GM23338 (cell line): ENCODE measurements around the gene OBP2A. TPM values are rescaled to one million over a fixed set of nuclear protein-coding genes. Genes with fewer than 3 reads are reported as not detected.

Experiments used
- ATAC-seq: fragments of 200-7000 bp; cut with Tn5 transposase; 3 replicates; pipeline ENCODE4 v1.9.1; 2020
- DNase-seq: peaks from one replicate; pipeline ENCODE4 v3.0.0-alpha.2; 2015; ENCODE audit warnings: low spot score
- H2AFZ ChIP-seq: fragments of 200-600 bp; sonication (generic); 2 replicates; pipeline ENCODE4 v1.8.0; 2016; ENCODE audit warnings: antibody characterized with exemption, mild to moderate bottlenecking, moderate library complexity
- H3F3A ChIP-seq: fragments of 200-600 bp; sonication (generic); replicated peaks from 2 replicates; pipeline ENCODE4 v1.8.0; 2017; ENCODE audit warnings: antibody characterized with exemption, mixed run types, low read depth
- H3K27ac ChIP-seq: fragments of 200-600 bp; sonication (generic); 2 replicates; pipeline ENCODE4 v1.6.1; 2016; ENCODE audit warnings: low read depth
- H3K27me3 ChIP-seq: fragments of 200-600 bp; sonication (generic); 2 replicates; pipeline ENCODE4 v1.8.0; 2016; ENCODE audit warnings: mild to moderate bottlenecking, mixed run types, moderate library complexity; ENCODE audit not compliant: insufficient read depth
- H3K36me3 ChIP-seq: fragments of 200-600 bp; sonication (generic); 2 replicates; pipeline ENCODE4 v1.8.0; 2016; ENCODE audit warnings: mild to moderate bottlenecking; ENCODE audit not compliant: insufficient read depth
- H3K4me1 ChIP-seq: fragments of 200-600 bp; sonication (generic); 2 replicates; pipeline ENCODE4 v1.8.0; 2016; ENCODE audit warnings: mild to moderate bottlenecking, moderate library complexity; ENCODE audit not compliant: insufficient read depth
- H3K4me2 ChIP-seq: fragments of 200-600 bp; sonication (generic); 2 replicates; pipeline ENCODE4 v1.7.1; 2017; ENCODE audit warnings: mixed run types
- H3K4me3 ChIP-seq: fragments of 200-600 bp; sonication (generic); 2 replicates; pipeline ENCODE4 v1.6.1; 2016; ENCODE audit warnings: mixed run types
- H3K79me2 ChIP-seq: fragments of 200-600 bp; sonication (generic); replicated peaks from 2 replicates; pipeline ENCODE4 v1.8.0; 2017; ENCODE audit warnings: mild to moderate bottlenecking; ENCODE audit not compliant: insufficient read depth
- H3K9me2 ChIP-seq: fragments of 200-600 bp; sonication (generic); 2 replicates; pipeline ENCODE4 v1.8.0; 2017; ENCODE audit not compliant: insufficient read depth
- H4K20me1 ChIP-seq: fragments of 200-600 bp; sonication (generic); replicated peaks from 2 replicates; pipeline ENCODE4 v1.8.0; 2017; ENCODE audit warnings: mild to moderate bottlenecking; ENCODE audit not compliant: insufficient read depth
- H3K27ac Mint-ChIP-seq: 2 replicates; pipeline ENCODE4 v1.8.0; 2020; ENCODE audit warnings: inconsistent platforms, mild to moderate bottlenecking, moderate library complexity, mixed read lengths
- H3K27me3 Mint-ChIP-seq: 3 replicates; pipeline ENCODE4 v1.8.0; 2022; ENCODE audit warnings: low read depth, mild to moderate bottlenecking, moderate library complexity, mixed read lengths, inconsistent platforms; ENCODE audit not compliant: insufficient read depth, poor library complexity
- H3K36me3 Mint-ChIP-seq: 3 replicates; pipeline ENCODE4 v1.8.0; 2021; ENCODE audit warnings: low read depth, mild to moderate bottlenecking, inconsistent platforms, moderate library complexity, mixed read lengths
- H3K4me1 Mint-ChIP-seq: 3 replicates; pipeline ENCODE4 v1.8.0; 2020; ENCODE audit warnings: mild to moderate bottlenecking, inconsistent platforms, mixed read lengths
- H3K4me3 Mint-ChIP-seq: 3 replicates; pipeline ENCODE4 v1.8.0; 2021; ENCODE audit warnings: moderate library complexity, mild to moderate bottlenecking, inconsistent platforms, mixed read lengths
- H3K9me3 Mint-ChIP-seq: 3 replicates; pipeline ENCODE4 v1.8.0; 2020; ENCODE audit warnings: moderate library complexity, mild to moderate bottlenecking, inconsistent platforms, mixed read lengths
- CREB1 ChIP-seq: fragments of 250-450 bp; sonication (Bioruptor Pico); IDR thresholded peaks from 2 replicates; pipeline ENCODE4 v1.5.0; 2020; ENCODE audit warnings: low read depth, mild to moderate bottlenecking, moderate library complexity
- CTCF ChIP-seq, 2 experiments: fragments of 200-600 bp in 1 of 2; sonication (generic) in 1 of 2; conservative IDR thresholded peaks; 2 replicates each; pipeline versions ENCODE4 v1.5.1 to v1.6.1; 2016 to 2017; ENCODE audit warnings: antibody characterized with exemption in 2 of 2, low read depth in 2 of 2, mild to moderate bottlenecking in 2 of 2, moderate library complexity in 1 of 2
- EZH2 ChIP-seq: fragments of 200-600 bp; sonication (generic); IDR thresholded peaks from one replicate; pipeline ENCODE4 v1.8.0; 2017; ENCODE audit warnings: antibody characterized with exemption, mild to moderate bottlenecking, low read depth; ENCODE audit not compliant: unreplicated experiment
- EZH2phosphoT487 ChIP-seq: fragments of 200-600 bp; sonication (generic); IDR thresholded peaks from one replicate; pipeline ENCODE4 v1.8.1; 2018; ENCODE audit warnings: antibody characterized with exemption; ENCODE audit not compliant: unreplicated experiment
- JUNB ChIP-seq: IDR thresholded peaks from one replicate; pipeline ENCODE4 v1.6.1; 2016; ENCODE audit warnings: antibody characterized with exemption; ENCODE audit not compliant: unreplicated experiment
- NANOG ChIP-seq: IDR thresholded peaks from 2 replicates; pipeline ENCODE4 v1.6.1; 2016; ENCODE audit warnings: antibody characterized with exemption, borderline replicate concordance
- POLR2AphosphoS5 ChIP-seq: IDR thresholded peaks from 2 replicates; pipeline ENCODE4 v1.6.1; 2016; ENCODE audit warnings: antibody characterized with exemption, low read depth
- STAT1 ChIP-seq: IDR thresholded peaks from one replicate; pipeline ENCODE4 v1.6.1; 2016; ENCODE audit warnings: antibody characterized with exemption; ENCODE audit not compliant: unreplicated experiment
- ZNF114 ChIP-seq: fragments of 250-450 bp; sonication (Bioruptor Pico); IDR thresholded peaks from 2 replicates; pipeline ENCODE4 v1.5.0; 2020; ENCODE audit warnings: mild to moderate bottlenecking, moderate library complexity
- ZNF331 ChIP-seq: fragments of 250-450 bp; sonication (Bioruptor Pico); IDR thresholded peaks from 2 replicates; pipeline ENCODE4 v1.5.0; 2020; ENCODE audit warnings: low read depth, mild to moderate bottlenecking, moderate library complexity
- polyA plus RNA-seq: library from polyadenylated mRNA; unstranded; fragments of >200 nt; fragmentation: Nextera tagmentation; extraction: Ambion mirVana; gene quantifications from 2 replicates; pipeline ENCODE4 v1.2.1, GENCODE V29; 2016
- total RNA-seq: library from RNA; depleted of rRNA; stranded (reverse); fragments of >200 nt; shearing (Covaris generic); gene quantifications from 2 replicates; pipeline ENCODE4 v1.2.3, GENCODE V29; 2014
- TF ChIP-seq, protein P1 (sequence below): IDR thresholded peaks from one replicate; pipeline ENCODE4 v1.6.1; 2018; ENCODE audit warnings: antibody characterized with exemption; ENCODE audit not compliant: unreplicated experiment
- TF ChIP-seq, protein P2 (sequence below): IDR thresholded peaks from 2 replicates; pipeline ENCODE4 v1.6.1; 2016; ENCODE audit warnings: antibody characterized with exemption

OBP2A gene
- total and polyA plus RNA-seq, 2 experiments from 2014 or later: not detected

DNA sequence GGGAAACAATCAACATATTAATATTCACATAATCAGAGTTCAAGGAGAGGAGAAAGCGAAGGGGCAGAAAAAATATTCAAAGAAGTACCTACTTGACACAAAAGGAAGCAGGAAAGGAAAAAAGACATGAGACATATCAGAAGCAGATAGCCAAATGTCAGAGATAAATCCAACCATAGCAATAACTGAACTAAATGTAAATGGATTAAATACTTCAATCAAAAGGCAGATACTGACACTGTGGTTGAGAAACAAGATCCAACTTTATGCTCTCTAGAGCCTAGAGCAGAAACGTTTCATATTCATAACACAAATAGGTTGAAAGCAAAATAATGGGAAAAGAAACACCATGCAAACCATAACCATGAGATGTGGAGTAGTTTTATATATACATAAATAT lies 36.5 kb upstream of the OBP2A start (continued):
- TF ChIP-seq CTCF (conservative IDR thresholded peaks at IDR 0.05; ENCODE audit: low read depth in 2 of 2) (no peak), JUNB (no peak), STAT1 (no peak), EZH2 (no peak)

DNA sequence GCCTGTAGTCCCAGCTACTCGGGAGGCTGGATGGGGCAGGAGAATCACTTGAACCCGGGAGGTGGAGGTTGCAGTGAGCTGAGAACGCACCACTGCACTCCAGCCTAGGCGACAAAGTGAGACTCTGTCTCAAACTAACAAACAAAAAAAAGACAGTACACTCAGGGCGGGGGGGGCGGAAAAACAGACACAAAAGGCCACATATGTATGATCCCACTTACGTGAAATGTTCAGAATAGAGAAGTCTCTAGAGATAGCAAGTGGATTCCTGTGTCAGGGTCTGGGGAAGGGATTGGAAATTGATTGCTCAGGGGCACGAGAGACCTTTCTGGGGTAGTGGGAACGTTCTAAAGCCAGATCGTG lies 33.7 kb upstream of the OBP2A start:
- H3K27ac ChIP-seq: no peak overlapping the region
- H3K4me1 ChIP-seq: no peaks in the 10 kb centered on the region
- 0 out of 3 replicates have a peak, but pooled peaks cover under 1% of the 10 kb centered on the region for H3K4me1 Mint-ChIP-seq
- TF ChIP-seq, protein P1, sequence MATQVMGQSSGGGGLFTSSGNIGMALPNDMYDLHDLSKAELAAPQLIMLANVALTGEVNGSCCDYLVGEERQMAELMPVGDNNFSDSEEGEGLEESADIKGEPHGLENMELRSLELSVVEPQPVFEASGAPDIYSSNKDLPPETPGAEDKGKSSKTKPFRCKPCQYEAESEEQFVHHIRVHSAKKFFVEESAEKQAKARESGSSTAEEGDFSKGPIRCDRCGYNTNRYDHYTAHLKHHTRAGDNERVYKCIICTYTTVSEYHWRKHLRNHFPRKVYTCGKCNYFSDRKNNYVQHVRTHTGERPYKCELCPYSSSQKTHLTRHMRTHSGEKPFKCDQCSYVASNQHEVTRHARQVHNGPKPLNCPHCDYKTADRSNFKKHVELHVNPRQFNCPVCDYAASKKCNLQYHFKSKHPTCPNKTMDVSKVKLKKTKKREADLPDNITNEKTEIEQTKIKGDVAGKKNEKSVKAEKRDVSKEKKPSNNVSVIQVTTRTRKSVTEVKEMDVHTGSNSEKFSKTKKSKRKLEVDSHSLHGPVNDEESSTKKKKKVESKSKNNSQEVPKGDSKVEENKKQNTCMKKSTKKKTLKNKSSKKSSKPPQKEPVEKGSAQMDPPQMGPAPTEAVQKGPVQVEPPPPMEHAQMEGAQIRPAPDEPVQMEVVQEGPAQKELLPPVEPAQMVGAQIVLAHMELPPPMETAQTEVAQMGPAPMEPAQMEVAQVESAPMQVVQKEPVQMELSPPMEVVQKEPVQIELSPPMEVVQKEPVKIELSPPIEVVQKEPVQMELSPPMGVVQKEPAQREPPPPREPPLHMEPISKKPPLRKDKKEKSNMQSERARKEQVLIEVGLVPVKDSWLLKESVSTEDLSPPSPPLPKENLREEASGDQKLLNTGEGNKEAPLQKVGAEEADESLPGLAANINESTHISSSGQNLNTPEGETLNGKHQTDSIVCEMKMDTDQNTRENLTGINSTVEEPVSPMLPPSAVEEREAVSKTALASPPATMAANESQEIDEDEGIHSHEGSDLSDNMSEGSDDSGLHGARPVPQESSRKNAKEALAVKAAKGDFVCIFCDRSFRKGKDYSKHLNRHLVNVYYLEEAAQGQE: no peak
- TF ChIP-seq CREB1 (CRISPR knock-in tag): no peak
- no peak for TF ChIP-seq STAT1
- TF ChIP-seq EZH2phosphoT487: no peak
- no peak for TF ChIP-seq ZNF114 (CRISPR knock-in tag)
- no peak for TF ChIP-seq CTCF (conservative IDR thresholded peaks at IDR 0.05; ENCODE audit: low read depth in 2 of 2)
- TF ChIP-seq POLR2AphosphoS5: no peak
- TF ChIP-seq EZH2: no peak
- TF ChIP-seq JUNB: no peak
- TF ChIP-seq, protein P2, sequence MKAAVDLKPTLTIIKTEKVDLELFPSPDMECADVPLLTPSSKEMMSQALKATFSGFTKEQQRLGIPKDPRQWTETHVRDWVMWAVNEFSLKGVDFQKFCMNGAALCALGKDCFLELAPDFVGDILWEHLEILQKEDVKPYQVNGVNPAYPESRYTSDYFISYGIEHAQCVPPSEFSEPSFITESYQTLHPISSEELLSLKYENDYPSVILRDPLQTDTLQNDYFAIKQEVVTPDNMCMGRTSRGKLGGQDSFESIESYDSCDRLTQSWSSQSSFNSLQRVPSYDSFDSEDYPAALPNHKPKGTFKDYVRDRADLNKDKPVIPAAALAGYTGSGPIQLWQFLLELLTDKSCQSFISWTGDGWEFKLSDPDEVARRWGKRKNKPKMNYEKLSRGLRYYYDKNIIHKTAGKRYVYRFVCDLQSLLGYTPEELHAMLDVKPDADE: no peak
- TF ChIP-seq ZNF331 (CRISPR knock-in tag): no peak
- no peak for TF ChIP-seq NANOG
- no peak overlapping the region for H3K4me3 ChIP-seq
- H3K27me3 ChIP-seq: no peaks in the 10 kb centered on the region
- H3K36me3 Mint-ChIP-seq: no peaks in the 10 kb centered on the region
- H4K20me1 ChIP-seq: no peaks in the 10 kb centered on the region
- no peak for ATAC-seq
- no peaks in the 10 kb centered on the region for H3K9me2 ChIP-seq
- no peak overlapping the region for H3K4me3 Mint-ChIP-seq
- H2AFZ ChIP-seq: no peak overlapping the region
- H3K27ac Mint-ChIP-seq: peak overlapping the region; percentile 33
- H3K9me3 Mint-ChIP-seq: no peaks in the 10 kb centered on the region; the same call in 2 of the 3 replicates
- H3K27me3 Mint-ChIP-seq: peaks cover 5% of the 10 kb centered on the region
- no peaks in the 10 kb centered on the region for H3K79me2 ChIP-seq
- no peaks in the 10 kb centered on the region for H3F3A ChIP-seq
- no peak for DNase-seq
- H3K4me2 ChIP-seq: no peak overlapping the region
- H3K36me3 ChIP-seq: no peaks in the 10 kb centered on the region
